ENCODE data around the gene RPAP2. TPM values are rescaled to one million over a fixed set of nuclear protein-coding genes. Genes with fewer than 3 reads are reported as not detected.

The RPAP2 gene
- polyA plus RNA-seq, 2 of the 4 experiments (the other 2 are of a cell fraction), result 5.8 to 18.5 TPM

- TF ChIP-seq HMGXB4 (CRISPR knock-in tag; IDR thresholded peaks at IDR 0.05; ENCODE audit: borderline replicate concordance) (no peak), CBX2 (IDR thresholded peaks at IDR 0.05; ENCODE audit: borderline replicate concordance, low read depth) (no peak)
These were observed 24.9 kb downstream of the RPAP2 start (continued) for GRCh38 chr1:92323473-92324453.

- FAIRE-seq, result no peak
- H3K4me2 ChIP-seq, result no peak overlapping the region
- ATAC-seq, result no peak
- no peaks in the 10 kb centered on the region for H3K4me1 ChIP-seq
- ChIA-PET POLR2A (no interaction called here), CTCF (interaction anchor here (0.9 kb wide), 1 partner anchor 15 kb away, joined by 3 read pairs; no protein-coding TSS in a partner anchor)
- H3K9me3 ChIP-seq, result no peaks in the 10 kb centered on the region; the same call in 2 of the 3 replicates
- TF ChIP-seq MAX (IDR thresholded peaks at IDR 0.05), result no peak
- TF ChIP-seq HMGXB4 (CRISPR knock-in tag; IDR thresholded peaks at IDR 0.05; ENCODE audit: borderline replicate concordance), result no peak
- TF ChIP-seq MAFK (IDR thresholded peaks at IDR 0.05; ENCODE audit: partially characterized antibody), result no peak
- no peak for TF ChIP-seq RAD21 (conservative IDR thresholded peaks at IDR 0.05 in 1 of 2, IDR thresholded peaks at IDR 0.05 in 1 of 2)
- TF ChIP-seq HOXB5 (CRISPR knock-in tag; IDR thresholded peaks at IDR 0.05), result no peak
- TF ChIP-seq JUNB (IDR thresholded peaks at IDR 0.05), result no peak
- TF ChIP-seq ELK1 (IDR thresholded peaks at IDR 0.05; ENCODE audit: low read depth, low read length), result no peak
- DNase-seq (ENCODE audit: low read depth in 1 of 2, low spot score in 1 of 2), result no peak
- no peak overlapping the region for H3K4me3 ChIP-seq
- no peak overlapping the region for H3K27ac ChIP-seq
These were observed 25.9 kb downstream of the RPAP2 start for GRCh38 chr1:92324784-92325183.

GRCh38 chr1:92326681-92327080 lies 27.8 kb downstream of the RPAP2 start:
- TF ChIP-seq HOXB13 (CRISPR knock-in tag; IDR thresholded peaks at IDR 0.05; ENCODE audit: low read depth), result no peak
- TF ChIP-seq, protein P1, sequence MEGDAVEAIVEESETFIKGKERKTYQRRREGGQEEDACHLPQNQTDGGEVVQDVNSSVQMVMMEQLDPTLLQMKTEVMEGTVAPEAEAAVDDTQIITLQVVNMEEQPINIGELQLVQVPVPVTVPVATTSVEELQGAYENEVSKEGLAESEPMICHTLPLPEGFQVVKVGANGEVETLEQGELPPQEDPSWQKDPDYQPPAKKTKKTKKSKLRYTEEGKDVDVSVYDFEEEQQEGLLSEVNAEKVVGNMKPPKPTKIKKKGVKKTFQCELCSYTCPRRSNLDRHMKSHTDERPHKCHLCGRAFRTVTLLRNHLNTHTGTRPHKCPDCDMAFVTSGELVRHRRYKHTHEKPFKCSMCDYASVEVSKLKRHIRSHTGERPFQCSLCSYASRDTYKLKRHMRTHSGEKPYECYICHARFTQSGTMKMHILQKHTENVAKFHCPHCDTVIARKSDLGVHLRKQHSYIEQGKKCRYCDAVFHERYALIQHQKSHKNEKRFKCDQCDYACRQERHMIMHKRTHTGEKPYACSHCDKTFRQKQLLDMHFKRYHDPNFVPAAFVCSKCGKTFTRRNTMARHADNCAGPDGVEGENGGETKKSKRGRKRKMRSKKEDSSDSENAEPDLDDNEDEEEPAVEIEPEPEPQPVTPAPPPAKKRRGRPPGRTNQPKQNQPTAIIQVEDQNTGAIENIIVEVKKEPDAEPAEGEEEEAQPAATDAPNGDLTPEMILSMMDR (IDR thresholded peaks at IDR 0.05), result no peak
- TF ChIP-seq POLR2AphosphoS2 (conservative IDR thresholded peaks at IDR 0.05; ENCODE audit: low read length), result no peak
- no peak for TF ChIP-seq TFCP2L1 (CRISPR knock-in tag; IDR thresholded peaks at IDR 0.05)
- no peak for TF ChIP-seq SREBF2 (IDR thresholded peaks at IDR 0.05)
- TF ChIP-seq RARB (CRISPR knock-in tag; IDR thresholded peaks at IDR 0.05), result no peak
- no peak for TF ChIP-seq NPAS2 (CRISPR knock-in tag; IDR thresholded peaks at IDR 0.05; ENCODE audit: borderline replicate concordance)
- TF ChIP-seq SMC3 (IDR thresholded peaks at IDR 0.05), result no peak
- no peak for TF ChIP-seq PHF8 (IDR thresholded peaks at IDR 0.05; ENCODE audit: borderline replicate concordance, low read depth)
- TF ChIP-seq ZSCAN20 (CRISPR knock-in tag; IDR thresholded peaks at IDR 0.05), result no peak
- TF ChIP-seq CHD4 (IDR thresholded peaks at IDR 0.05; ENCODE audit: borderline replicate concordance), result no peak
- TF ChIP-seq CHD2 (IDR thresholded peaks at IDR 0.05; ENCODE audit: low read length, partially characterized antibody), result no peak
- no peak for TF ChIP-seq KDM1A (IDR thresholded peaks at IDR 0.05; ENCODE audit: low read depth)
- H3K4me2 ChIP-seq, result no peak overlapping the region
- H3K4me3 ChIP-seq, result no peak overlapping the region
- 86% methylated on average over 1 of the region's 1 CpG for WGBS (ENCODE audit: missing lambda C conversion rate)
- no peak for DNase-seq (ENCODE audit: low read depth in 1 of 2, low spot score in 1 of 2)
- no peak for ATAC-seq
- no peaks in the 10 kb centered on the region; the same call in 2 of the 3 replicates for H3K9me3 ChIP-seq
- FAIRE-seq, result no peak
- POLR2A ChIA-PET, result no interaction called here
- no peaks in the 10 kb centered on the region for H3K4me1 ChIP-seq
- H3K27ac ChIP-seq, result no peak overlapping the region
- CTCF ChIA-PET, result interaction anchor here (1.0 kb wide), 1 partner anchor 16 kb away, joined by 3 read pairs; no protein-coding TSS in a partner anchor
